ENCODE data around the gene AP2A1. TPM values are rescaled to one million over a fixed set of nuclear protein-coding genes. Genes with fewer than 3 reads are reported as not detected.

The AP2A1 gene
- total and polyA plus RNA-seq, 9 of the 15 experiments (the other 6 are each of a cell fraction or from before 2014, with no cell fraction given), result 0.55 to 150 (median 31.9) TPM

- no peak for TF ChIP-seq TFE3 (CRISPR knock-in tag; IDR thresholded peaks at IDR 0.05)
- 0 out of 2 replicates have a peak, but pooled peaks have one; percentile 66 for TF ChIP-seq GTF2F1 (IDR thresholded peaks at IDR 0.05; ENCODE audit: low read depth, low read length)
- TF ChIP-seq TBP (optimal IDR thresholded peaks at IDR 0.05; ENCODE audit: low read depth, low read length), result peak; percentile 33
- TF ChIP-seq ZNF408 (CRISPR knock-in tag; IDR thresholded peaks at IDR 0.05; ENCODE audit: low read depth), result no peak
- TF ChIP-seq OTX1 (CRISPR knock-in tag; IDR thresholded peaks at IDR 0.05), result no peak
- TF ChIP-seq NBN (IDR thresholded peaks at IDR 0.05; ENCODE audit: low read depth), result no peak
- TF ChIP-seq EHMT2 (IDR thresholded peaks at IDR 0.05), result no peak
- no peak for TF ChIP-seq NELFE (IDR thresholded peaks at IDR 0.05; ENCODE audit: insufficient read depth, insufficient read length)
- TF ChIP-seq SMARCB1 (IDR thresholded peaks at IDR 0.05; ENCODE audit: insufficient read length, low read depth), result no peak
- TF ChIP-seq, protein P1, sequence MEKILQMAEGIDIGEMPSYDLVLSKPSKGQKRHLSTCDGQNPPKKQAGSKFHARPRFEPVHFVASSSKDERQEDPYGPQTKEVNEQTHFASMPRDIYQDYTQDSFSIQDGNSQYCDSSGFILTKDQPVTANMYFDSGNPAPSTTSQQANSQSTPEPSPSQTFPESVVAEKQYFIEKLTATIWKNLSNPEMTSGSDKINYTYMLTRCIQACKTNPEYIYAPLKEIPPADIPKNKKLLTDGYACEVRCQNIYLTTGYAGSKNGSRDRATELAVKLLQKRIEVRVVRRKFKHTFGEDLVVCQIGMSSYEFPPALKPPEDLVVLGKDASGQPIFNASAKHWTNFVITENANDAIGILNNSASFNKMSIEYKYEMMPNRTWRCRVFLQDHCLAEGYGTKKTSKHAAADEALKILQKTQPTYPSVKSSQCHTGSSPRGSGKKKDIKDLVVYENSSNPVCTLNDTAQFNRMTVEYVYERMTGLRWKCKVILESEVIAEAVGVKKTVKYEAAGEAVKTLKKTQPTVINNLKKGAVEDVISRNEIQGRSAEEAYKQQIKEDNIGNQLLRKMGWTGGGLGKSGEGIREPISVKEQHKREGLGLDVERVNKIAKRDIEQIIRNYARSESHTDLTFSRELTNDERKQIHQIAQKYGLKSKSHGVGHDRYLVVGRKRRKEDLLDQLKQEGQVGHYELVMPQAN (IDR thresholded peaks at IDR 0.05; ENCODE audit: borderline replicate concordance), result no peak
- no peak for TF ChIP-seq IFI16 (CRISPR knock-in tag; IDR thresholded peaks at IDR 0.05)
- no peak for TF ChIP-seq ZNF212 (CRISPR knock-in tag; IDR thresholded peaks at IDR 0.05)
- TF ChIP-seq GATA2 (CRISPR knock-in tag; IDR thresholded peaks at IDR 0.05), result no peak
- no peak for TF ChIP-seq ZBTB8A (IDR thresholded peaks at IDR 0.05; ENCODE audit: partially characterized antibody)
- no peak for TF ChIP-seq NUFIP1 (IDR thresholded peaks at IDR 0.05; ENCODE audit: partially characterized antibody)
Measured at GRCh38 chr19:49746206-49746958, 20.4 kb upstream of the AP2A1 start (continued).
